ENCODE measurements around the gene SPHK2.

SPHK2 gene

DNA sequence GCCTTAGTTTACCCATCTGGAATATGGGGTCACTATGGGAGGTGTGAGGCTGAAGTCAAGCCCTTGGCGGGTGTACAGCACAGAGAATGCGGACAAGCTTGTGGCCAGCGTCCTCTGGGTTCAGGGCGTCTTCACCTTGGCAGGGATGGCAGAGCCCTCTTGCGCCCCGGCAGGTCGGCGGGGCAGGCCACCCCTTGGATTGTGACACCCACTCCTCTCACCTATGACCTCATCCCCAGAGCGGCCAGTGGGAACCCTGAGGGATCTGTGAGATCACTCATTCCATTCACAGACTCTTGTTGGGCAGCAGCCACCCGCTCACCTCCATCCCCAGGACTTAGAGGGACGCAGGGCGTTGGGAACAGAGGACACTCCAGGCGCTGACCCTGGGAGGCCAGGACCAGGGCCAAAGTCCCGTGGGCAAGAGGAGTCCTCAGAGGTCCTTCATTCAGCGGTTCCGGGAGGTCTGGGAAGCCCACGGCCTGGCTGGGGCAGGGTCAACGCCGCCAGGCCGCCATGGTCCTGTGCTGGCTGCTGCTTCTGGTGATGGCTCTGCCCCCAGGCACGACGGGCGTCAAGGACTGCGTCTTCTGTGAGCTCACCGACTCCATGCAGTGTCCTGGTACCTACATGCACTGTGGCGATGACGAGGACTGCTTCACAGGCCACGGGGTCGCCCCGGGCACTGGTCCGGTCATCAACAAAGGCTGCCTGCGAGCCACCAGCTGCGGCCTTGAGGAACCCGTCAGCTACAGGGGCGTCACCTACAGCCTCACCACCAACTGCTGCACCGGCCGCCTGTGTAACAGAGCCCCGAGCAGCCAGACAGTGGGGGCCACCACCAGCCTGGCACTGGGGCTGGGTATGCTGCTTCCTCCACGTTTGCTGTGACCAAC is 12.6 kb upstream of the SPHK2 start, which contains the start of gene SPACA4:
Gene SPACA4 (plus strand): TSS at position 280 of the 896 bp plus-strand sequence. CDS start 237 bp downstream, at position 517.
- DNase-seq, result no peak

DNA sequence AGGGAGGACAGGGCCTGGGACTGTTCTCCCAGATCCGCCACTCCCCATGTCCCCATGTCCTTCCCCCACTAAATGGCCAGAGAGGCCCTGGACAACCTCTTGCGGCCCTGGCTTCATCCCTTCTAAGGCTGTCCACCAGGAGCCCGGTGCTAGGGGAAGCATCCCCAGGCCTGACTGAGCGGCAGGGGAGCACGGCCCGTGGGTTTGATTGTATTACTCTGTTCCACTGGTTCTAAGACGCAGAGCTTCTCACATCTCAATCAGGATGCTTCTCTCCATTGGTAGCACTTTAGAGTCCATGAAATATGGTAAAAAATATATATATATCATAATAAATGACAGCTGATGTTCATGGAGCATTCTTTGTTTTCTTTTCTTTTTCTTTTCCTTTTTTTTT is 11.9 kb upstream of the SPHK2 start:
- DNase-seq, result no peak

DNA sequence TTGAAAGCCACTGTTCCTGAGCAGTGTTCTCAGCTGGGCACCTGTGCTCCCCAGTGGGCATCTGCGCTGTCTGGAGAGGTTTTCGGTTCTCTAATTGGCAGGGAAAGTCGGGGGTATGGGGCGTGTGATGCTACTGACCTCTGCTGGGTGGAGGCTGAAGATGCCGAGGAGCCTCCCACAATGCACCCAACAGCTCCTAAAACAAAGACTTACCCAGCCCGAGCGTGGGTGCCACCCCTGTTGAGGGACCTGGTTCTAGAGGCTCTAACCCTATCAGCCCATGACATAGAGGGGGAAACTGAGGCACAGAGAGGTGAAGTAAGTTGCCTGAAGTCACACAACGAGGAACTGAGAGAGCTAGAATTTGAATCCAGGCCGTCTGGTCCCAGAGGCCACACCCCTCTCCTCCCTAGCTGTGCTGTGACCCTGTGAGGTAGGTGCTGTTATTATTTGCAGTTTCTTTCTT is 10.5 kb upstream of the SPHK2 start:
- DNase-seq, result peak; percentile 16

DNA sequence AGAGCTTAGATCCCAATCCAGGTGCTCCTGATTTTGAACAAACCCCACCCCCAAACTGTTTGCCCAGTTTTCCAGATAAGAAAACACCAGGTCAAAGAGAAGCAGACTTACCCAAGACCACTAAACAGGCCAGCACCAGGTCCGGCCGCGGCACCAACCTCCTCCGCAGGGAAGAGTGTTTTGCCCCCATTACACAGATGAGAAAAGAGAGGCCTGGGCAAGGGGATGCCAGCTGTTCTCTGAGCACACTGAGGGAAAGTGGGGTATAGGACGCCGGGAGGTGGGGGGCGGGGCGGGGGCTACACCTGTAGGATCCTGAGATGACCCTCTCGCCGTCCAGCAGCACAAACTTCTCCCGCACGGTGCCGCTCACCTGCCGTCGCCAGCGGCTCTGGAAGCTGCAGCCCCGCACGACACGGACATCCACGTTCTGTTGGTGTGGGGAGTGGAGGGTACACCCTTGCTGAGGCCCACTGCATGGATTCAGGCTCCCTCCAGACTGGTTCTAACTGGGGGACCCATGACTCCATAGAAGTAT is 9.7 kb upstream of the SPHK2 start:
- no peak for DNase-seq

DNA sequence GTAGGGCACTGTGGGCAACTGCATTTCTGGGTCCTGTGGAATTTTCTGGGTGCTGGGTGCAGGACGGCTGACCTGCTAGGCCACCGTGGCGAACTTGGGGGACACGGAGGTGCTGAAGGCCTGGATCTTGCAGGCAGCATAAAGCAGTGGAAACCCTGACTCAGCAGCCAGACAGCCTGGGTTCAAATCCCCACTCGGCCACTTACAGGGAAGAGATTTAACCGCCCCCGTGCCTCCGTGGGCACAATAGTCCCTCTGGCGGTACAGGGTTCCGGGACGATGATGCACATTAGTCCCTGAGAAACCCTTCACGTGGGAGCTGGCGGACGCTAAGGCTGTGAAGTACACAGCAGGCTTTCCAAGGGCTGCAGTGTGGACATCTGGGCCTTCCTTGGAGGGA is 7.4 kb upstream of the SPHK2 start:
- DNase-seq, result no peak

DNA sequence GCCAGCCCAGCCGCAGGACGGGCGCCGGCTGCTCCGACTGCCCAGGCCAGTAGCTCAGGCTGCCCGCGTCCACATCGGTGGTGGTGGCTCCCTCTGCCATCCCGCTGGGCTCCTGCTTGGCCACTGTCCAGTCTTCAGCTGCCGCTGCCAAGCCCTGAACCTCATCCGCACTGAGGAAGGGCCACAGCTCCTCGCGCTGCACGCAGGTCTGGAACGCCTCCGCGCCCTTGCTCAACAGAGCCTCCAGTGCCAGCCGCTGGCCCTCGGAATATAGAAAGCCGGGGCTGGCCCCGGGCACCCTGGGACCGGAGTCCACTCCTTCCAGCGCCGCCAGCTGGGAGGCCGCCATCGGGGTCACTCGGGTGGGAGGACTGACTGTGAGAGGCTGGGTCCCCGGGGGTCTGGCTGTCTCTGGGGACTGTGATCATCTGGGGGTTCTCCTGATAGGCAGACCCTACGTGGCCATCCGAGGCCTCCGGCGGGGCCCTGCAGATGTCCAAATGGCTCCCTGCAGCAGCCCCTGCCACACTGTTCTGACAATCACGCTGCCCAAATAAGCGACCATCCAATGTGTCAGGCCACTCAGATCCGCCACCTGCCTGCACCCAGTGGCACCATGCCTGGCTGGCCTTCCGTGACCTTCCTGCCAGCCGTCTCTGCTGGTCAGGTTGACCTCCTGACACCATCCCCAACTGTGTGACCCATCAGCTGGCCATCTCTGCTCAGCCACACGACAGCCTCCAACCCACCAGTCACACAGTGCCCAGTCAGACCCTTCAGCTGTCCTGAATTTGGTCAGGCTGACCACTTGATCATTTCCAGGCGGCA is 6.1 kb upstream of the SPHK2 start:
- no peak for DNase-seq

DNA sequence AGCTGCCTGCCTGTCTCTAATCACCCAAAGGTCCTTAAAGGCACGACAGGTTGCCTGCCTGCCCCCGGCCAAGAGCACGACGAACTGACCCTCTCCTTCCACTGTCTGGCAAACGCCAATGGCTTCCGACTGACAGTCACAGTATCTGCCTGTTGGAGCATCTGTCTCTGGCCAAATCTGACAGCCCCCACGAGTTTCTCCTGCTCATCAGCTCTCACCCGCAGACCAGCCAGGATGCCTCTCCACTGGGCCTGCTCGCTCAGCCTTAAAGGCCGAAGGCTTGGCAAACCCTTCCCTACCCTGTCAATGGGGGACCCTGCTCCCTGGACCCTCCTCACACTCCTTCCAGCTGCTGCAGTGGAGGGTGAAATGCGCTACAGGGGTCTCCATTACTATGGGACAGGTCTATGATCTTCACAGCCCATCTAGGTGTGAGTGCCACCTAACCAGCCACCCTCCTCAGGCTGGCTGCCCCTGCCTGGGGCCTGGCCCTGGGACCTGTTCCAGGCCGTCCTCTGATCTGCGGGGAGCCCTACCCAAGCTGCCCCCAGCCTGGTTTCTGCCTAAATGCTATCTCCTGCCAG is 5.4 kb upstream of the SPHK2 start:
- no peak for DNase-seq

DNA sequence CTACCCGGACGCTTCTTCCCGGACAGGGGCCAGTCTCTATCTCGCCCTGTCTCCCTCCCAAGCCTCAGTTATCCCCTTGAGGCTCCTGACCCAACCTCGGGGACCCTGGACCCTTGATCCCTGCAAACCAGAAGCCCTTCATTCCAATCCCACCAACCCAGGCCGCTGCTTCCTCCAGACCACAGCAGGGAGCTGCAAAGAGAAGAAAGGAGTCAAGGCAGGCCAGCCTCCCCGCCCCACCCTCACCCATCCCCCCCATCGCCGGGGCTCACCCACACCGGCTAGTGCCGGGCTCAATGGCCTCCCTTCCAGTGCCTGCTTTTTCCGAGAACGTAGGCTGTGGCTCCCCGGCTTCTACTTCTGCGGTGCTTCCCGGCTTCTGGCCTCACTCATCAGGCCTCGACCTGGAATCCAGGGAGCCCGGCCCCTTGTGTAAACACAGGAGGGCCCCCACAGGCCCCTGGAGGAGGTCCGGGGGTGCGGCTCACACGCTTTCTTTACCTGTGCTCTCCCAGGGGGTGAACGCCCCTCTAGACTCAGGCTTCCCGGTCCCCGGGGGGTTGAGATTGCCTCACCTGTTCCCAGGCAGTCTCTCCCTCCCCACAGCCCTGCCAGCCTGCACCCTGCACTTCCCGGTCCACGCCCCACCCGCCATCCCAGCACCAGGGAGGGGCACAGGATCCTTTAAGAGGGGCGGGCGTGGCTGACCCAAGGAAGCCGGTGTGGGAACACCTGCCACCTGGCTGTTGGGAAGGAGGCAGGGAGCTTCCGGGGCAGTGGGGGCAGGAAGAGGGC is 4.7 kb upstream of the SPHK2 start, which contains the start of gene FAM83E:
Gene FAM83E (minus strand): TSS at position 641 of the 795 bp plus-strand sequence. CDS start 1,704 bp downstream, outside the sequence.
- DNase-seq, result no peak

DNA sequence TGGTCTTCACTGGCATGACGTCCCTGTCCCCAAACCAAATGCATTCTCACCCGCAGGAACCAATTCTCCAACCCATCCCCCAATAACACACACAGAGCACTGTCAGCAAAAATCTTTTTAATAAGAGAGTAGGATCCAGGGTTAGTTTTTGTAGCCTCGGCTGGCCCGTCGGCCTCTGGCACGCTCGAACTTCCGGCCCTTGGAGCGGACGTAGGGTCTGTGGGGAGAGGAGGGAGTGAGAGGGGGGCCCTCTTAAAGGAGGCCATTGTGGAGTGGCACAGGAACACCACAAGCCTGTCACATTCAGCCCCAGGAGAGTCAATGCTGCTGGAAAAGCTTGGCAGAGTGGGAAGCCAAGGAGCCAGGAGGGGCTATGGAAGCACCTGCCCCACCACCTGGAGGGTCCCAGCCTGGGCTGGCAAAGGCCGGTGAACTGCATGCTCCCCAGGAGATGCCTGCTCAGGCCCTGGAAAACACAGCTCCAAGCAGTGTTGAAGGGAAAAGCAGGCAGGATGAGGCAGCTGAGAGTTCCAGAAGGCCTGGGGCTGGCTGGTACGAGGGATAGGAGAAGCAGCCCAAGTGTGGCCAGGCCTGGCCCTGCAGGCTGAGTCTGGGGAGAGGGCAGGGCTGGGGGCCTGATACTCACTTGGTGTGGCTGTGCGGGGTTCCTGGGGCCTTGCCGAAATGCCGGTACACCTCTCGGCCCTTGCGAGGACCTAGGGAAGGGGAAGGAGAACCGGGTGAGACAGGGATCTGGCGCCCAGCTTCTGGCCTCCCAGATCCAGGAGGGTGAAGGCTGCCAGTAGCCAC is 3.9 kb upstream of the SPHK2 start:
- no peak for DNase-seq

DNA sequence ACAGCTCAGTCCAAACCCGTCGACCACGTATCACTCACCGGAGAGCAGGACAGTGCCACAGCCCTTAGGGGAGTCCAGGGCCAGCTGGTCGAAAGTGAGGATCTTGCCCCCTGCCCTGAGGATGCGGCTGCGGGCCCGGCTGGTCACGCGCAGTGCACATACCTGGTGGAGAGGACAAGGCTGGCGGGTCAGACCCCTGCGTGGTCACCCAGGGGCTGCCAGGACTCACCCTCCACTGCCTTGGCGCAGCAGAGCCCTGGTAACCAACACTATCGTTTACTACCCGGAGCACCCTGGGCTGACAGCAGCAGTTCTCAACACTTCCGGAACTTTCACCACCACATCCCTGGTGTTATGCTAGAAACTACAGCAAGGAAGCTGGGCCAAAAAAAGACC is 3.3 kb upstream of the SPHK2 start:
- DNase-seq, result no peak

DNA sequence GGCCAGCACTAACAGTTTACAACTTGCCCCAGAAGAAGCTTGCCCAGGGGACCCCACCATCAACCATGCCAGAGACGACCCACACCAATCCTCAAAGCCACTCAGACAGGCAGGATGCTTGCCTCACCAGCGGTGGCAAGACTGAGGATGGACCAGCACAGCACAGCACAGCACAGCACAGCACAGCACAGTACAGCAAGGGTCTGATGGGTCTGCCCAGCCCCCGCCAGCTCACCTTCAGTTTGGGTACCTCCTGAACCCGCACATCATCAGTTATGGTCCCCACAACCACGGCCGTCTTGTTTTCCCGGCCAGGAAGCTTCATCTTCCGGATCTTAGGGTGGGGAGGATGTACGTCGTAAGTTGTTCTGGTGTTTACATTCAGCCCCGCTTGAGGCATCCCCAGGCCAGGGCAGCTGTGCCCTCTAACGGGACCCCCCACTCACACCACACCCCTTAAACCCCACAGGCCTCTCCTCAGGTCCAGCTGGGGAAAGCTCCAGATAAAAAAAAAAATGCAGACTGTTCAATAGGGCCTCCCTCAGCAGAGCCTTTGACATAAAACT is 2.7 kb upstream of the SPHK2 start:
- DNase-seq, result no peak

DNA sequence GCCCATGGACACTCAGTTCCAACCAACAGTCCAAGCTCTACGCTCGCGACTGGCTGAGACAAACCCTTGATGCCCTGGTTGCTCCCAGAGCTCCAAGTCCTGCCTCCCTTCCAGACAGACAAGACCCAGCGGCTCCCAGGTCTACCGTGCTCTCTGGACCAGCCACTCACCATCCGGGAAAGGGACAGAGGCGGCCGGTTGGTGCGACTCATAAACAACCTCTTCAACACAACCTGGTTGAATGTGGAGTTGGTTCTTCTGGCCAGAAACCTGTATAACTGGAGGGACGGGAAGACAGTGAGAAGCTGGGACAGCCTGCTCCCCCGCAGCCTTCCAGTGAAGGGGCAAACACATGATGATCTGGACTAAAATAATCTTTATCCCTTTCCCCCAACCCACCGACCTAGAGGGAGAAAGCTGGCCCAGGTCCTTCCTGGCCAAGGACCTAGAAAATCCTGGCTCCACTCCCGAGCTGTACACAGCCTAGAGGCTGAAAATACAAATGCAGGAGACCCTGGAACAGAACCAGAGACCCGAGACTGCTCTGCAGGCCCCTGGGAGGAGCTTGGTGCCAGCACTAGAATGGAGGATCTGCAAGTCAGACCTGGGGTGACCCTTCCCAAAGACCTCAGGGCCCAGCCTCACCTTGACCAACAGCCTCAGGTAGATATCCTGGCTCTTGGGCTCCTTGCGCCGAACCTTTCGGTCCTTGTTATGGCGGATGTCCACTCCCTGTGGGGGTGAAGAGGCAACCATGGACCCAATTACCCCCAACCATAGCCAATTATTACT is 2.0 kb upstream of the SPHK2 start:
- DNase-seq, result no peak

DNA sequence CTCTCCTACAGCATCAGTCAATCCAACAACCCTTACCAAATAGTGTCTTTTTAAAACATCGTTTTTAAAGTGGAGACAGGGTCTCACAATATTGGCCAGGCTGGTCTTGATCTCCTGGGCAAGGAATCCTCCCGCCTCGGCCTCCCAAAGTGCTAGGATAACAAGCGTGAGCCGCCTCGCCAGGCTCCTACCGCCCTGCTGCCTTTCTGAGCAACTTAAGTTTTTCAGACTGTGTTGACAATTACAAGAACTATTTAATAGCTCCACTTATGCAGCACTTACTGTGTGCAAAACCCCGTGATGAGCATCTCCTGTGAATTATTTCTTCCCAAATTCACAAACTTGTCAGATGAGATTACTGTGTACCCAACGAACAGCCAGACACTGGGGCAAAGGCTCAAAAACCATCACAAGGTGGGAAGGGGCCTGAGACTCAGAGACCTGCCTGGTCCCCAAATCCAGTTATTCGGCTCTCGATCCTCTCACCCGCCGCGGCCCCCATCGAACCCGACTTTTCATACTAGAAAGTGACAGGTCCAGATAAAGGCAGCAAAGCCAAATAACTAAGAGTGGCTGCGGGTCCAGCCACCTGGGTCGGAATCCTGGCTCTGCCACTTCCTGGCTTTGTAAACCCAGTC is 909 bp upstream of the SPHK2 start:
- DNase-seq, result peak; percentile 42

DNA sequence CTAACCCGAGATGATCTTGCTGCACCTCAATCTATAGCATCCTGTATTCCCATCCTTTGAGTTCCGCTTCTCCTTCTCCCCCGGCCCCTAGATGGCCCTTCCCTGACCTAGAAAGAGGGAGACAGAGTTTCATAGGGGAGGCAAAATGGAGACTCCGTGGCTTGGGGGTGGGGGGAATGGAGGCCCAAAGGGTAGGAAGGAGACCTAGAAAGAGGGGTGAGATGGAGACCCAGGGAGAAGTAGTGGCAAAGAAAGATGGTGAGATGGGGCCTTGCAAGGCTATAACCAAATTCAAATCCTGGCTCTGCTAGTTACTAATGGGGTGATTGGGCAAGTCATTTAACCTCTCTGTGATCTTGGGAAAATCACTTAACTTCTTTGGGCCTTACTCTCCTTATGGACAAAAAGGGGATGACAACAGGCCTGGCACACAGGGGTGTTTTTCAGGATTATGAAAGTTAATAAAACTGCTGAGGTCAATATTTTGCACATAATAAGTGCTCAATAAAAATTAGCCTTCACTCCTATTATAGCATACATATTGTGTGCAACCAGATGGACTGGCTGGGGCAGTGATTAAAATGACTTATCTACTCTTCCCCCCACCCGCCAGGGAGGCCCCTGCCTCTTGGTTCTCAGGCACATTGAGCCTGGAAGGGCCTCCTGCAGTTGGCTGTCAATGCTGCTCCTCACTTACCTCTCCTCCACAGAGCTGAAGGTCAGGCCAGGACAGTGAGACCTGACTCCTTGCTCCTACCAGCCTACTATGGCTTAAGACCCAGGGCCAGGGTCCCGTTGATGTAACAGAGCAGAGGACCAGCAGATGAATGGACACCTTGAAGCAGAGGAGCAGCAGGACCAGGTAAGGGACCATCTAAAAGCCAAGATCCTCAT is 633 bp downstream of the SPHK2 start:
- no peak for DNase-seq

DNA sequence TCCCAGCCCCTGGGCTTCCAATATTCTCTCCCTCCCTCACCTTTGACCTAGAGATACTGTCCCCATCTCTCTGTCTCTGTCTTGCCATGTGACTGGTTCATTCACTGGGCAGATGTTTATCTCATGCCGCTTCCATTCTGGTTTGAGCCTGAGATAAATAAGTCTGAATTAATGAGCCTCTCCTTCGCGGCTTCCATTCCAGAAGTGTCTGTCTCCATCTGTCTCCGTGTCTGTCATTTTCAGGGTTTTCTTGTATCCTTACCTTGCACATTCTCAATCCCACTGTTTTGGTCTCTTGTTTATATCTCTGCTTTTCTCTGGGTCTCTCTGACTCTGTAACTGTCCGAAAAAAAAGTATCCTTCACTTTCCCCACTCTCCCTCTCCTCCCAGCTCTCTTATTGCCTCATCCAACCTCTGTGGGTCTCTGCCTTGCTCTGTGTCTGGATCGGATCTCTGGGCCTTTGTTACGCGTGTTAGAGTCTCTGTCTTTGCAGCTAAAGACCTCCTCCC is 4.3 kb downstream of the SPHK2 start:
- peak; percentile 45 for DNase-seq

DNA sequence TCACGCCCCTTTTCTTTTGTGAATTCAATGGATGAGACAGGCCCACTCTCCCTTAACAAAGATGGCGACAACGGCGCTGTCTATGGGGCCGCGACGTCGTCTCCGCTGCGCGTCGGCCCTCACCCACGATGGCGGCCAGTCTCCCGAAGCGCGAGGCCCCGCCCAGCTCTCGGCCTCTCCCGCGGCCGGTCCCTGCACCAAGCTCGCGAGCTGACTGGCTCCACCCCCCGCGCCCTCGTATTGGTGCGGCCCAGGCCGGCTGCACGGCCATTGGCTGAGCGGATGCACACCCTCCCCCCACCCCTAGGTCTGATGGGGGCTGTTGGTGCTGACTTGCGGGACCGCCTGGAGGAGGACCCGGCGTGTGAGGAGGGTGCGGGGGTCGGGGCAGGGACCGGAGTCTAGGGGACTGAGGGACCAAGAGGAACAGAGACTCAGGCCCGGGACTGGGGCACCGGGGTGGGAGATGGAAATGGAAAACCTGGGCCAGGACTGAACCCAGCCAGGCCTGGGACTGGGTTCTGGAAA is 4.8 kb downstream of the SPHK2 start:
- peak; percentile 97 for DNase-seq

DNA sequence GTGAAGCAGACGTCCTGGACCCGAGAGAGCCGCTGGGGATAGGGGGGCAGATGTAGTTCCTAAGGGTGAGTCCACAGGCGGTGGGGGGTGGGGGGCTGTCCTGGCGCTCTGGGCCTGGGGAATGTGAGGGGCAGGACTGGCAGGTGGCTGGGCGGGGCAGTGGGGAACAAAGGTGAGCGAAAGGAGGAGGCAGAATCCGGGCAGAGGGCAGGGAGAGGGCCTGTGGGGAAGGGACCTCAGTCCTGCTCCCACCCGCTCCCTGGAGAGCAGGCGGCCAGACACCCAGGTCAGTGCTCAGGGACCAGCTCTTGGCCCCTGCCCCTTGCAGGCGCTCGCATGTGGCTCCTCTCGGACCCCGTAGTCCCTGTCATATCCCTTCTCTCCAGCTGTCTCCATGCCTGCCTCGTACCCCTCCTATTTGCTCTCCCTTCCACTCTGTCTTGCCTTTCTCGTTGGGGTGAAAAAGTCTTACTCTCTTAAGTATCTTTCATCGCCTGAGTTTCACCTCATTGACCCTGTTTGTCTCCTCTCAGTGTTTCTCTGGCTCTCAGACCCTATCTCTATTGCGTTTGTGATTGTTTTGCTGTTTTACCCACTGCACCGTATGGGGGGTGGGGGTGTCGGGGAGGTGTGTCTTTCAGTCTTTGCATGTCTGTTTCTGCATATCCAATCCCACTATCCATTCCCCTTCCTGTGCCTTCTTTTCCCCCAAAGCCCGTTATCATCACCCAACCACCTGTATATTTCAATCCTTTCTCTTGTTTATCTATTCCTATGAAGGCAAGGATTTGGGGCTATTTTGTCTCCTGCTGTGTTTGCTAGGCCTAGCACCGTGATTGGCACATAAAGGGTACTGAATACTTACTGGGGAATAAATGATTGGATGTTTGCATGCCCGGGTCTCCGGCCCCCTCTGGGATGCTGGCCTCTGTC is 5.8 kb downstream of the SPHK2 start:
- DNase-seq, result no peak
